NOMO-1 (cell line): ENCODE measurements around the gene HECW1.
A peak's percentile ranks its signal among the peaks of the same experiment; 100 is the strongest.
"Not testable (repeated sequence)": the region's sequence is repeated elsewhere in the genome, so short reads cannot be mapped to it uniquely, and the experiment has no call there.

ENCODE experiments used
- DNase-seq, 2 experiments: peaks; one replicate each; lab custom pipeline; 2025; ENCODE audit not compliant: unreplicated experiment in 2 of 2; lab: John Stamatoyannopoulos, UW

The HECW1 gene

DNA sequence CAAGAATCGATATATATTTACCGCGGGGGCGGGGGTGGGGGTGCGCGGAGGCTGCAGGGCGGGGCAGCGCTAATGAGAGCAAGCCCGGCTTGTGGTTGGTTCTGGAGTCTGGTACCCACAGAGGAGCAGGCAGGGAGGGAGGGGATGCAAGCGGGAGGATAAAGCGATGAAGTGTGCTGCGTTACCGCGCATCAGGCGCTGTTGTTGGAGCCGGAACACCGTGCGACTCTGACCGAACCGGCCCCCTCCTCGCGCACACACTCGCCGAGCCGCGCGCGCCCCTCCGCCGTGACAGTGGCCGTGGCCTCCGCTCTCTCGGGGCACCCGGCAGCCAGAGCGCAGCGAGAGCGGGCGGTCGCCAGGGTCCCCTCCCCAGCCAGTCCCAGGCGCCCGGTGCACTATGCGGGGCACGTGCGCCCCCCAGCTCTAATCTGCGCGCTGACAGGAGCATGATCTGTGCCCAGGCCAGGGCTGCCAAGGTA lies at the start of gene HECW1:
HECW1 (plus strand) TSS at position 189 of the 482 bp plus-strand sequence. CDS start 131,259 bp downstream, outside the sequence.
- no peak for DNase-seq

DNA sequence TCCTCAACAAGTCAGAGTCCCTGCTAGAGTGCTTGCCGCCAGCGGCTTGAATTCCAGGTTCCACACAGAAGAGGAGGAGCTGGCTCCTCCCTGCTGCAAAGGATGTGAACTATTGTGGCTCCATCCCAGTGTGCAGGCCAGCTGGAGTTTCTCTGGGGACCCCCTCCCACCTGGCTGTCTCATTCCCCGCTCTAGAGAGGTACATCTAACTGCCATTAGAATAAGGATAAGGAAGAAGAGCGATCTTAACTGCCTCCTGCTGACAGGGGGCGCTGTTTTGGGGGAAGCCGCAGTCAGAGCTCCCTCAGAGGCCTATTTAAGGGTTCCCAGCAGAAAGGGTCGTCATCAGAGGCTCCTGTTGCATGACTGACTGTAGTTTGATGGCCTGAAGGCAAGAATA lies 40.8 kb upstream of the HECW1 start:
- DNase-seq: no peak

DNA sequence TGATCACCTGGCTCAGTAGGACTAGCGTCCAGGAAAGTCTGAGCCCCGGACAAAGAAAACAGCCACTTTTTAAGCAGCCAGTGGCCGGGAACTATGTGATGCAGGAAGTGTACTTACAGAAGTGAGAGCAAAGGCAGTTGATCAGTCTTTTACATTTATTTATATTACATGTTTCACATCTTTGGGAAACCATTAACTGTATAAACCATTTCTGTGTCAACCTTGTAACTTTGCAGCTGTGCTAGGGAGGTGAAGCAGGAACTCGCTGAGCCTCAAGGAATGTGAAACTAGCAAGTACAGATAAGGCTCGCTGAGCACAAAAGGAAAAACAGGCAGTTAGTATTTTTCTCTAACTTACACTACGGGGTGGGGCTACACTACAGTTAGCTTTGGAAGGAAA lies 39.9 kb upstream of the HECW1 start:
- no peak for DNase-seq

DNA sequence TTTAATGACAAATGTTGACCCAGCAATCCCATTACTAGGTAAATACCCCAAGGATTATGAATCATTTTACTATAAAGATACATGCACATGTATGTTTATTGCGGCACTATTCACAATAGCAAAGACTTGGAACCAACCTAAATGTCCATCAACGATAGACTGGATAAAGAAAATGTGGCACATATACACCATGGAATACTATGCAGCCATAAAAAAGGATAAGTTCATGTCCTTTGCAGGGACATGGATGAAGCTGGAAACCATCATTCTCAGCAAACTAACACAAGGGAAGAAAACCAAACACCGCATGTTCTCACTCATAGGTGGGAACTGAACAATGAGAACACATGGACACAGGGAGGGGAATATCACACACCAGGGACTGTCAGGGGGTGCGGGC lies 38.6 kb upstream of the HECW1 start:
- not testable (repeated sequence) for DNase-seq

DNA sequence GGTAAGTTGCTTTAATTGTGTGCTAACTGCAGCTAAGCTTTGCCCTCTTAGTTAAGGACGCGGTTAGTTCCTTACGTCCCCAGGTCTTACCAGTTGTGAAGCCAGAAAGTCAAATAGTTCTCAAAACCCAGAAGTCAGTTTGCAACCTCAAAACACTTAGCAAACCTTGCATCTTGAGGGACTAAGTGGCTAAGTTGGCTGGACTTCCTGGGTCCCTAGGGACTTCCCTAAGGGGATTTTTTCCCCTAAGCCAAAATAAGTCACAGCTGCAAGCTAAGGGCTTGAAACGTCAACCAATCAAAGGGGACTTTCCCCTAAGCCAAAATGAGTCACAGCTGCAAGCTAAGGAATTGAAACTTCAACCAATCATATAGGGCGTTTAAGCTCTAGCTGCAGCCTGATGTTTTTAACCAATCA lies 36.2 kb upstream of the HECW1 start:
- DNase-seq: no peak

DNA sequence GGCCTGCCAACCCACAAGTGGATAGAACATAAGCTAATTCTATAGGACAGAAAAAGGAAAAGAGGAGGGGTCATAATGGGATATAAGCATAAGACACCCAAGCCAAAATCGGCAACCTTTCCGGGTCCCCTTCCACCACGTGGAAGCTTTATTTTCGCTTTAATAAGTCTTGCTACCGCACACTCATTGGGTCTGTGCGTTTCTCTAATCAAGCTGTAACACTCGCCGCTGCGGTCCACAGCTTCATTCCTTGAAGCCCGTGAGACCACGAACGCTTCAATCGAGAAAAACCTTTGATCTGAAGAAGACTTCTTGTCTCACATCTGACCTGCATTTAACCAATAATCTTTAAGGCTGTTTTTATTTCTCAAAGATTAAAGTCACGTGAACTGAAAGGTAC lies 35.8 kb upstream of the HECW1 start:
- no peak for DNase-seq

DNA sequence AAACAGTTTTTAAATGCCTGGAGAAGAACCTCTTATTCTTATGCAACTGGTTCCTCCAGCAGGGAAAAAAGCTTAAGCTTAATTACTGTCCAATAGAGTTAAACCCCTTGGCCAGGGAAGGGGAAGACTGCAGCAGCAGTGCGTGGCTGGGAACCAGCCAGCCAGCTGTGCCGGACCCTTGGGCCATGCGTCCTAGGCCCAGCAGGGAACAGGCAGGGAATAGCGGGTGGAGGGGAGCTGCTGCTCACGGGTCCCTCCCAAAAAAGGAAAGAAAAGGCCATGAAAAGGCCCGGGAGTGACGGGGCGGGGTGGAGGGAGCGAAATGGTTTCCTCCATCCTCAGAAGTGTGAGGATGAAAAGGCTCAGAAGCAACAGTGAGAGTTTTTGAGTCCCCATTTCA lies 35.2 kb upstream of the HECW1 start:
- DNase-seq: no peak

DNA sequence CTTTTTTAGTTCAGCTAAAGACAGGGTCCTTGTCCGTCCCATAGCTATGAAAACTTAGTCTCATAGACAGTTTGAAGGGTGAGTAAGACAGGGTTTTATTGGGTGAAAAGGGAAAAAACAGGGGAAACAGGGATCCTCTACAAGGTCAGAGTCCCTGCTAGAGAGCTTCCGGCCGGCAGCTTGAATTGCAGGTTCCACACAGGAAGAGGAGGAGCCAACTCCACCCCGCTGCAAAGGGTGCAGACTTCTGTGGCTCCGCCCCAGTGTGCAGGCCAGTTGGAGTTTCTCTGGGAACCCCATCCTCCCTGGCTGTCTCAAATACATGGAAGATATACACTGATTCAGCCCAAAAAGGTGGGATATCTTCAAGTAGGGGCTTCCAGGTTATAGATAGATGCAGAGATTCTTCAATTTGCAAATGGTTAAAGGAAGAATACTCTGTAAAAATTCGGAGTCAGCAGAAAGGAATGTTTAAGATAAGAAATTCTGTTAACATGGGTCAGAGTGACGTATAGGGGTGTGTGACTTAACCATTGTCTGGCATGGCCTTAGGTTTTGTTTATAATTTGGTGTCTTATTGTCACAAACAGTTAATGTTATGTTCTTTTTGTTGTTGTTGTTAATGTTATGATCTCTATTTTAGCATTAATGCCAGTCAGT lies 34.6 kb upstream of the HECW1 start:
- DNase-seq: no peak

DNA sequence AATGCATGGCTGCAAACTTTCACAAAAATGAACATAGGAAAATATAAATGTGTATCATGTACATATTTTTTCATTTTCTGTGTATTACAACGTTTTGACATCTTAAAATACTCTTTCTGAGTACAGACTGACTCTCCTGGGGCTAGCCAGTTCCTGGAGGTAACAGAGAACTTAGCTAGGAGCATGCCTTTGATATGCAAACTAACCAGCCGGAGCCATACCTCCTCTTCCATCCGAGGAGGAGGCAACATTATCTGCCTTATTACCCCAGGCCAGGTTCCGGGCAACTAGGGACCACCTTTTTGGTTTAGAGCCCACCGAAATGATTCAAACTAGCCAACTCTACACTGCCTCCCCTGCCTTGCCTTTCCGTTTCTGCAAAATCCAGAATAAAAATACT lies 33.7 kb upstream of the HECW1 start:
- DNase-seq: no peak

DNA sequence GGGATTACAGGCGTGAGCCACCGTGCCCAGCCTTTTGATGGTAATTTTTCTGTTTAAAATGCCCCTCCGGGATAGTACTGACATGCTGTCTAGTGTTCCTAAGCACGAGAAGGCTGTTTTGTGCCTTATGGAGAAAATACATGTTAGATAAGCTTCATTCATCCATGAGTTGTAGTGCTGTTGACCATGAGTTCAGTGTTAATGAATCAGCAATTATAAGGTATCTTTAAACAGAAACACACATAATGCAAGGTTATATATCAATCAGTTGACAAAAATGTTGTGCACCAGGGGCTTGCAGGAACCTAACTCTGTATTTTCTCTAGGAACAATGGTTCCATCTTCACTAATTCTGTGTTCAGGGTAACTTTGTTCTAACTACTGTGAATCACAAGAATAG lies 30.8 kb upstream of the HECW1 start:
- no peak for DNase-seq

DNA sequence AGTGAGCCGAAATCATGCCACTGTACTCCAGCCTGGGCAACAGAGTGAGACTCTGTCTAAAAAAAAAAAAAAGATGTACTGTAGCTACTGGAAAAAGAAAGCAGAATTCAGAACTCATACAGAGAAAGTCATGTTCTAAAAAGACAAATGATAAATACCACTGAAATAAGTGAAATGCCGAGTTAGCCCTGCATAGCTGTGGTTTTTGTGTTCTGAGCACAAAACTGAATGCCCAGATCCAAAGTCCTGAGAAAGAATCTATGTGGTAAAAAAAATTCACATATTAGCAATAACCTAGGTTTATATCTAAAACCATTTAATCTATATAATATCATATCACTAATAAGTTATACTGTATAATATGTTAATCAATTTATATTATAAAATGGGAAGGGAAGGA lies 29.3 kb upstream of the HECW1 start:
- DNase-seq: no peak

DNA sequence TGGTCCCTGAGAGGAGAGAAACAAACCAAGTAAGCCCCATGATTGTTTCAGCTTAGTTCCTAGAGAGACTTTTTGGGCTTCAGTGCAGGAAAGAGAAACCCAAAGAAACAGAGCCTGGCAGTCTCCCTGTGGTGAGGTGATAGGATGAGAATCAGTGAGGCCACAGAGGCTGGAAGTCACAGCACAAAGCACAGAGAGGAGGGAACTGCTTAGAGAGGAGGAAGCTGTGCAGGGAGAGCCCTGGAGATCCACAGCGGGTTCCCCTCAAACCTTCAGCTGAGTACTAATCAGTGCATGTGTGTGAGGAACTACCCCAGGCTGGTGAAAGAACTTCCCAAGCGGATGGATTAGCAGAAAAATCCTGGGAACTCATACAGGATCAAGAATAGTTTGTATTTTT lies 27.4 kb upstream of the HECW1 start:
- no peak for DNase-seq

DNA sequence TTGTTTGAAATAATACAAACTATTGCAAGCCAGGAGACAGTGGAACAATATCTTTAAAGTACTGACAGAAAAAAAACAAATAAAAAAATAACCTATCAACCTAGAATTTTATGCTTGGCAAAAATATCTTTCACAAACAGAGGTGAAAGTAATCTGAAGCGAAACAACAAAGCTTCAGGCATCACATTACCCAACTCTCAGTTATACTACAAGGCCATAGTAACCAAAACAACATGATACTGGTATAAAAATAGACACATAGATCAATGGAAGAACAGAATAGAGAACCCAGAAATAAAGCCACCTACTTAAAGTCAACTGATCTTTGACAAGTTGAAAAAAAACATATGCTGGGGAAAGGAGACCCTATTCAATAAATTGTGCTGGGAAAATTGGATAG lies 26.5 kb upstream of the HECW1 start:
- no peak for DNase-seq

DNA sequence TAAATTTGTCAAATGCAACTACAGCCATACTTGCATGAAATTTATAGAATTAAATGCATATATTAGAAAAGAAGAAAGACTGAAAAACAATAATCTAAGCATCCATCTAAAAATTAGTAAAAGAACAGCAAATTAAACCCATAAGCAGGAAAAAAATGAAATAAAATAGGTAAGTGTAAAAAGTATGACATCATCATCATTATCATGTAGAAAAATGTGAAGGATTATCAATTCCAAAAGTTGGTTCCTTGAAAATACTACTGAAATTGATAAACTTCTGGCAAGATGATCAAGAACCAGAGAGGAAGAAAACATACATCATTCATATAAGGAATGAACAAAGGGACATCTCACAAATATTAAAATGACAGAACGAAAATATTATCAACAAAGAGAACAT lies 19.6 kb upstream of the HECW1 start:
- no peak for DNase-seq

DNA sequence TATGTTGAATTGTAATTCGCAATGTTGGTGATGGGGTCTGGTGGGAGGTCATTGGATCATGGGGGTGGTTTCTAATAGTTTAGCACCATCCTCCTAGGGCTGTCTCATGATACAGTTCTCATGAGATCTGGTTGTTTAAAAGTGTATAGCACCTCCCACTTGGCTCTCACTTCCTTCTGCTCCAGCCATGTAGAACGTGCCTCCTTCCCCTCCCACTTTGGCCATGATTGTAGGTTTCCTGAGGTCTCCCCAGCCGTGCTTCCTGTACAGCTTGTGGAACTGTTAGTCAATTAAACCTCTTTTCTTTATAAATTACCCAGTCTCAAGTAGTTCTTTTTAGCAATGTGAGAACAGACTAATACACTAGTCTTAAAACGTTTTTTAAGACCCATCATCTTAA lies 15.6 kb upstream of the HECW1 start:
- DNase-seq: no peak

DNA sequence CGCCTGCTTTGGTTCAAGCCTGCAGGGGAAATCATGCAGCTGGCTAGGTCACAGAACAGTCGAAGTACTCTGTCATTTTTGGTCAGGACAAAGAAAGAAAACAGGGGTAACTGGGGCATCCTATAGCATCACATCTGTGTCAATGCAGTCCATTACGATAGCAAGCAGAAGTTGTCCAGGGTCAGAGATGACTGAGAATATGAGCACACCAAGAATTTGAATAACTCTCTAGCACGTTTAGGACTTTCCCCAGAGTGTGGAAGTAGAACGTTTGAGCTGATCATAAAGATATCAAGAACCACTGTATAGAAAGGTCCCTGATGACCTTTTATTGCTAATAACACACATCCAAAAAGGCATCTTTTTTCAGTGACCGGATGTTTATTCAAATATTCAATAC lies 12.7 kb upstream of the HECW1 start:
- no peak for DNase-seq

DNA sequence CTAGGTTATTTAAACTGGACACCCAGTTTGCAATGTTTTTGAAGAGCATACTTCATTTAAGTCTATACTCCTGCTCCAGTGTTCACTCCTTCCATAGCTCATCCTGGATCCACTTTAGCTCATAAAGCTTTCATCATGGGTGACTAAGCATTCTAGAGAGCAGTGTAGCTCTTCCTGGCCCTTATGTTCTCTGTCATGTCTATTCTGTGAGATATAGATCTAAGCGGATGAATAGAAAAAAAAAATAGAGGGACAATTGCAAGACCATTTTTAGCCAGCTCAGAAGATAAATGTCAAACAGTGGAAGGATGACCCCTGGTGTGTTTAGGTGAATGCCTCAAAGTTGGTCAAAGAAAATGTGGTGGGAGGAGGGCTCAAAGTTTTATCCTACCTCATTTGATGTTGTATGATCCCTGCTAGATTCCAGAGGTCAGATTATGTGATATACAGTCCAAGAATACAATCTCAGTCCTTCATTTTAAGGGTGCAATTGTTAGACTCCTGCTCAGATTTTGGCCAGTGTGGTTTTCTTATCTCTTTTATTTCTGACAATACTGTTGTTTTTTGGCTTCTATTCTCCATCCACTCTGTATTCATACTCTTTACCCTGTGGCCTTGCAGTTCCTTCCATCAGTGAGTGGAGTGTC lies 7.5 kb upstream of the HECW1 start:
- no peak for DNase-seq

DNA sequence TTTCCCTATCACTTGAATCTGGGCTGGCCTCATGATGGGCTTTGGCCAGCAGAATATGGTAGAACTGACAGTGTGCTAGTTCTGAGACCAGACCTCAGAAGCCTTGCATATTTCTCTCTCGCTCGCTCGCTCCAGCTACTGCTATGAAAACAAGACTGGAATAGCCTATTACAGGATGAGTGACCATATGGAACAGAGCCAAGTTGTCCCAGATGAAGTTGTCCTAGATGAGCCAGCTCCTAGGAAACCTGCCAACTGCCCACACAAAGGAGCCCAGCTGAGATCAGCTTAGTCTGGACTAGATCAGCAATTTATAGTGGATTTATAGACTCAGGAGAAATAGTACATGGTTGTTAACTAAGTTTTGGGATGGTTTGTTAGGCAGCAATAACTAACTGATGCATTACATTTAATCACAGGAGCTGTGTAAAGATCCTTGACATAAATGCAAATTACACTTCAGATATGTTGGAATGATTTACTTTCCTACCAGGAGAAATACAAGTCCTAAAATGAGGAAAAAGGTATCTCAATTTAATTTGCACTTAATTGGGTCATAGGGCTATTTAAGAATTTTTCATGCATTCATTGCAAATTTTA lies 6.8 kb upstream of the HECW1 start:
- DNase-seq: no peak

DNA sequence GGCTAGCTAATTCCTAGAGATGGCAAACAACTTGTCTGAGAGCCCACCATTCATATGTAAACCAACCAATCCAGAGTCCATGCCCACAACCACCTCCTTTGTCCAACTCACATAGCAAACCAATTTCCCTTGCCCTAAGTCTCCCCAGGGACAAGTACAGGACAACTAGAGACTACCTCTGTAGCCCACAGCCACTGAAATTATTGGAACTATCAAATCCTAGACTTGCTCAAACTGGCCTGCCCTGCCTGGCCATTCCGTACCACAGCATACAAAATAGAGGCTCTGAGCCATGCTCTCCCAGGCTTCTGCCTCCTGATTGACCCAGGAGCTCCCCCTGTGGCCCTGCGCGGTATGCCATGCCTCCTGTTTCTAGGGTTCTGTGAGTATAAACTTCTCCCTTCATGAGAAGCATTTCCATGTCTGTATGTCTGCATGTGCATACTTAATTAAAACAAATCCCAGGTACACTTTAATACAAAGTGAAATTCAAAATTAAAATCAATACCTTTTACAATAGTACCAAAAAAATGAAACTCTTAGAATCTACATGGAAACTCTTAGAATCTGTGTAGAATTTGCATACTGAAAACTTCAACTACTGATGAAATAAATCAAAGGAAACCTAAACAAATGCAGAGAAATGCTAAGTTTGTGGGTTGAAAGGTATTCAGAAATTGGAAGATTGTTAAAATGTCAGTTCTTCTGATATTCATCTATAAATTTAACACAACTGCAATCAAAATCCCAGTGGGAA lies 4.0 kb upstream of the HECW1 start:
- peak in 1 of 2 experiments; percentile 26 for DNase-seq

DNA sequence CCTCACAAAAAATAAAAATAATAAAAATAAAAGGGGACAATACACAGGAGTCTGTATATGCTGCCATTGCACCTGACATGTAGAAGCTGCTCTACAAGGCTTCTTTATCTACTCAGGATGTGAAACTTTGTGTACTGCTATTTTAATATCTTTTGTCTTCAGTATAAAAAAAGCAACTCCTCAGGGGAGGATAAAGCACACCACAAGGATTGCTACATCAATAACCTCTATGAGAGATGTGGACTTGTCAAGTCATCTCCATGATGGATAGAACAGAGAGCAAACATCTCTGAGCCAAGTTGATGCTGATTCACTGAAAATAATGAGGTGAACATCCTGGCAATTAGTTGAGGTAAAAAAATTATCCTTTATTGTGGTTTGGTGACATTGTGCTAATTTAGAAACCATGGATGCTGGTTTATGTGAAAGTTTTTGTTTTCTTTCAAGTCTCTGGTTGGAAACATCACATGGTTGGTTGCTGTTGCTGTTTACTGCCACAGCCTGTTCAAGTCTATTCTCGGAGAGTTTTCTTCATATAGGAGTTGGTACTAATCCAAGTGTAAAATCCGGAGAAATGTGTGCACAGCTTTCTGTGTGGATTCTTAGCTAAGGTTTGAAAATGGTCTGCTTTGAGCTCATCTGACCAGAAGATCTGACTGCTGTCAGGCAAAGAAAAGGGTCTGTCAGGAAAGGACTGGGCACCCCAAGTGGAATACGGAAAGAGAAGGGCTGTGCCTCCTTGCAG lies 1.5 kb upstream of the HECW1 start:
- DNase-seq: no peak
